Neural progenitor cell (in vitro differentiated cells): ENCODE data around the gene TMEM238. TPM values are rescaled to one million over a fixed set of nuclear protein-coding genes. Genes with fewer than 3 reads are reported as not detected.

Source experiments
- DNase-seq: peaks from one replicate; pipeline ENCODE4 v3.0.0-alpha.2; 2016; ENCODE audit warnings: low spot score
- H2AFZ ChIP-seq: fragments of 200-600 bp; sonication (generic); replicated peaks from 2 replicates; pipeline ENCODE4 v1.6.1; 2016; ENCODE audit warnings: antibody characterized with exemption
- H3F3A ChIP-seq: fragments of 200-600 bp; sonication (generic); 2 replicates; pipeline ENCODE4 v1.6.1; 2016; ENCODE audit warnings: antibody characterized with exemption, low read depth
- H3K27ac ChIP-seq: fragments of 200-600 bp; sonication (generic); 2 replicates; pipeline ENCODE4 v1.5.1; 2016; ENCODE audit warnings: mild to moderate bottlenecking
- H3K27me3 ChIP-seq: fragments of 200-600 bp; sonication (generic); 2 replicates; pipeline ENCODE4 v1.6.1; 2016; ENCODE audit warnings: mild to moderate bottlenecking, moderate library complexity
- H3K36me3 ChIP-seq: fragments of 200-600 bp; sonication (generic); 2 replicates; pipeline ENCODE4 v1.5.1; 2016
- H3K4me1 ChIP-seq: fragments of 200-600 bp; sonication (generic); 2 replicates; pipeline ENCODE4 v1.6.1; 2016; ENCODE audit warnings: mixed run types
- H3K4me2 ChIP-seq: fragments of 200-600 bp; sonication (generic); 2 replicates; pipeline ENCODE4 v1.6.1; 2016
- H3K4me3 ChIP-seq: fragments of 200-600 bp; sonication (generic); 2 replicates; pipeline ENCODE4 v1.5.1; 2016
- H3K79me2 ChIP-seq: fragments of 200-600 bp; sonication (generic); 2 replicates; pipeline ENCODE4 v1.6.1; 2016; ENCODE audit warnings: low read depth
- H3K9ac ChIP-seq: fragments of 200-600 bp; sonication (generic); 2 replicates; pipeline ENCODE4 v1.6.1; 2016
- H3K9me3 ChIP-seq: fragments of 200-600 bp; sonication (generic); 2 replicates; pipeline ENCODE4 v1.5.1; 2016; ENCODE audit warnings: low read depth
- H4K20me1 ChIP-seq: fragments of 200-600 bp; sonication (generic); 2 replicates; pipeline ENCODE4 v1.6.1; 2016; ENCODE audit warnings: low read depth
- H3K27ac Mint-ChIP-seq: 3 replicates; pipeline ENCODE4 v1.8.0; 2021; ENCODE audit warnings: mixed read lengths
- H3K27me3 Mint-ChIP-seq: 2 replicates; pipeline ENCODE4 v1.8.0; 2022; ENCODE audit warnings: low read depth, mild to moderate bottlenecking, inconsistent platforms, moderate library complexity, mixed read lengths; ENCODE audit not compliant: insufficient read depth
- H3K36me3 Mint-ChIP-seq: 3 replicates; pipeline ENCODE4 v1.8.0; 2021; ENCODE audit warnings: mixed read lengths
- H3K4me1 Mint-ChIP-seq: 3 replicates; pipeline ENCODE4 v1.8.0; 2021; ENCODE audit warnings: mixed read lengths
- H3K4me3 Mint-ChIP-seq: 3 replicates; pipeline ENCODE4 v1.8.0; 2021; ENCODE audit warnings: mild to moderate bottlenecking, moderate library complexity, mixed read lengths
- H3K9me3 Mint-ChIP-seq: 3 replicates; pipeline ENCODE4 v1.8.0; 2020; ENCODE audit warnings: mixed read lengths
- EZH2 ChIP-seq: fragments of 200-600 bp; sonication (generic); IDR thresholded peaks from 2 replicates; pipeline ENCODE4 v1.6.1; 2017; ENCODE audit warnings: antibody characterized with exemption, mild to moderate bottlenecking, moderate library complexity
- EZH2phosphoT487 ChIP-seq: fragments of 200-600 bp; sonication (generic); IDR thresholded peaks from 2 replicates; pipeline ENCODE4 v1.6.1; 2017; ENCODE audit warnings: antibody characterized with exemption
- total RNA-seq: library from RNA; depleted of rRNA; stranded (reverse); fragments of >200 nt; gene quantifications from 2 replicates; pipeline ENCODE4 v1.2.3, GENCODE V29; 2015; ENCODE audit warnings: low replicate concordance
- TF ChIP-seq, protein P1 (sequence below): fragments of 200-600 bp; sonication (generic); IDR thresholded peaks from 2 replicates; pipeline ENCODE4 v1.5.1; 2017; ENCODE audit warnings: antibody characterized with exemption, mild to moderate bottlenecking

TMEM238 gene
- total RNA-seq, 1 donor from 2014 or later, result not detected

DNA sequence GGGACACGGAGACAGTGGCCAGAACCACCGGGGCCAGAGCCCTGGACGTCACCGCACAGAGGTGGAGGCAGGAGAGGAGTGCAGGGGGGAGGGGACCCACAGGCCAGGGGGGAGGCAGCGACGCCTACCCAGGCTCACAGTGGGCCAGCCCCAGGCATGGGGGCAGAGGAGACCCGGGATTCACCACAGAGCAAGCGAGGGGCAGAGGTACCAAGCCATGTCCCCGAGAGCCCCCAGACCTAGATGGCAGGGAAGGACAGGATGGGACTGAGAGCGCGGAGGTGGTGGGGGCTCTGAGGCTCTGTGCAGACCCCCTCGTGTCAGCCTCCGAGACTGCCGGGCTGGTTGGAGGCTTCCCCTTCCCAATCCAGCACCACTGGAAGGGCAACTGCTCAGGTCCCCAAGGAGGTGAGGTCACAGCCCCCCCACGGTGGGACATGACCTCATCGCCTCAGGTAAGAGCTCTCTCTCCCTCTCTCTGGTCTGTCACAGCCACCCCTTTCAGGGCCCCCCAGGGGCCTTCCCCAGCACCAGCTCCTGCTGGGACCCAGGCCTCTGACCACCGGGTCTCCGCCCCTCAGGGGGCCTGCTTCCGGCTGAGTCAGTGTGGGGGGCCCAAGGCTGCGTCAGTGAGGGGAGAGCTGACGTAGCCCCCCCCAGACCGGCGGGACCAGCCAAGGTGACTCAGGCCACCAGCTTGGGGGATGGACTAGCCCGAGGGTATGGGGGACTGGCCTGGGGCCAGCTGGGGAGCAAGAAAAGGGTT, 11.6 kb downstream of the TMEM238 start:
- Histone ChIP-seq H3K79me2 (no peaks in the 10 kb centered on the region), H2AFZ (no peak overlapping the region), H4K20me1 (no peaks in the 10 kb centered on the region), H3F3A (peaks cover 34% of the 10 kb centered on the region), H3K27me3 (peaks cover 88% of the 10 kb centered on the region), H3K4me2 (no peak overlapping the region), H3K4me3 (no peak overlapping the region), H3K9ac (no peak overlapping the region), H3K27ac (no peak overlapping the region), H3K4me1 (peaks cover 28% of the 10 kb centered on the region), H3K36me3 (no peaks in the 10 kb centered on the region), H3K9me3 (no peaks in the 10 kb centered on the region)
- Mint-ChIP-seq H3K27ac (peak overlapping the region; percentile 69), H3K27me3 (peaks cover 36% of the 10 kb centered on the region), H3K9me3 (peaks cover 2% of the 10 kb centered on the region), H3K4me1 (peaks cover 27% of the 10 kb centered on the region), H3K36me3 (no peaks in the 10 kb centered on the region), H3K4me3 (peak overlapping the region; percentile 49)
- no peak for DNase-seq
- TF ChIP-seq EZH2, result no peak
- no peak for TF ChIP-seq EZH2phosphoT487
- TF ChIP-seq, protein P1, sequence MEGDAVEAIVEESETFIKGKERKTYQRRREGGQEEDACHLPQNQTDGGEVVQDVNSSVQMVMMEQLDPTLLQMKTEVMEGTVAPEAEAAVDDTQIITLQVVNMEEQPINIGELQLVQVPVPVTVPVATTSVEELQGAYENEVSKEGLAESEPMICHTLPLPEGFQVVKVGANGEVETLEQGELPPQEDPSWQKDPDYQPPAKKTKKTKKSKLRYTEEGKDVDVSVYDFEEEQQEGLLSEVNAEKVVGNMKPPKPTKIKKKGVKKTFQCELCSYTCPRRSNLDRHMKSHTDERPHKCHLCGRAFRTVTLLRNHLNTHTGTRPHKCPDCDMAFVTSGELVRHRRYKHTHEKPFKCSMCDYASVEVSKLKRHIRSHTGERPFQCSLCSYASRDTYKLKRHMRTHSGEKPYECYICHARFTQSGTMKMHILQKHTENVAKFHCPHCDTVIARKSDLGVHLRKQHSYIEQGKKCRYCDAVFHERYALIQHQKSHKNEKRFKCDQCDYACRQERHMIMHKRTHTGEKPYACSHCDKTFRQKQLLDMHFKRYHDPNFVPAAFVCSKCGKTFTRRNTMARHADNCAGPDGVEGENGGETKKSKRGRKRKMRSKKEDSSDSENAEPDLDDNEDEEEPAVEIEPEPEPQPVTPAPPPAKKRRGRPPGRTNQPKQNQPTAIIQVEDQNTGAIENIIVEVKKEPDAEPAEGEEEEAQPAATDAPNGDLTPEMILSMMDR, result no peak

DNA sequence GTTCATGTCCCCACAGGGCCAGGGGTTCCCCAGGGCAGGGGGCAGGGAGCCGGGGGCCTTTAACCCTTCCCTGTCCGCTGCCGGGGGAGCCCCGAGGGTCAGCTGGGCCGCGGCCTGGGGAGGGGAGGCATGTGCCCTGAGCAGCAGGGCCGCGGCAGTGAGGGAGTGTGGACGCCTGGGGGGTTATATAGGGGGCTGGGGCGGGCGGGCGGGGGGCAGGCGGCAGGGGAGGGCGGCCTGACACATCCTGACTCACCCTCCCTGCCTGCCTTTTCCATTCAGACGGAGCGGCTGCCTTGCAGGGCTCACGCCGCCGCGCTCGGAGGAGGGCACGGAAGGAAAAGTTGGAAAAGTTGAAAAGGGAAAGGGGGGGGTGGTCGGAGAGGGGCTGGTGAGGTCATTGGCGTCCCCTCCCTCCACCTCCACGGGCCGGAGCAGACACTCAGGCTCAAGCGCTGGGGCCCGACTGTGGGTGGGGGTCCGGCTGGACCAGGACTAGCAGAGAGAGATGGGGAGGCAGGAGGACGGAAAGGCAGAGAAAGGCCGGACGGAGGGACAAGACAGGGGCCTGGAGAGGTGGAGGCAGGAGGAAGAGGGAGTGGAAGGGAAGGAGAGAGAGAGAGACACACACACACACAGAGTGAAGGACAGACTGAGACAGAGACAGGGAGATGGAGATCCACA, 13.6 kb downstream of the TMEM238 start, which contains the start of gene IL11:
TSS of gene IL11 (minus strand) at position 159 of the 684 bp plus-strand sequence. CDS start at position 6, 153 bp downstream.
- Mint-ChIP-seq H3K4me1 (peaks cover 21% of the 10 kb centered on the region), H3K4me3 (peak within 1 kb of the TSS; percentile 85), H3K36me3 (no peaks in the 10 kb centered on the region), H3K9me3 (peaks cover 2% of the 10 kb centered on the region), H3K27me3 (peaks cover 38% of the 10 kb centered on the region), H3K27ac (no peak within 1 kb of the TSS)
- Histone ChIP-seq H3K4me2 (peak within 1 kb of the TSS; percentile 95), H2AFZ (peak within 1 kb of the TSS; percentile 89), H3K79me2 (no peaks in the 10 kb centered on the region), H3K9ac (no peak within 1 kb of the TSS), H3K4me1 (peaks cover 14% of the 10 kb centered on the region), H3K4me3 (peak within 1 kb of the TSS; percentile 55), H3K36me3 (no peaks in the 10 kb centered on the region), H3K9me3 (no peaks in the 10 kb centered on the region), H3K27ac (no peak within 1 kb of the TSS), H3F3A (peaks cover 19% of the 10 kb centered on the region), H4K20me1 (no peaks in the 10 kb centered on the region), H3K27me3 (peaks cover 80% of the 10 kb centered on the region)
- TF ChIP-seq, protein P1, result no peak
- TF ChIP-seq EZH2phosphoT487 (peak; percentile 60), EZH2 (peak; percentile 47)
- DNase-seq, result peak; percentile 44

DNA sequence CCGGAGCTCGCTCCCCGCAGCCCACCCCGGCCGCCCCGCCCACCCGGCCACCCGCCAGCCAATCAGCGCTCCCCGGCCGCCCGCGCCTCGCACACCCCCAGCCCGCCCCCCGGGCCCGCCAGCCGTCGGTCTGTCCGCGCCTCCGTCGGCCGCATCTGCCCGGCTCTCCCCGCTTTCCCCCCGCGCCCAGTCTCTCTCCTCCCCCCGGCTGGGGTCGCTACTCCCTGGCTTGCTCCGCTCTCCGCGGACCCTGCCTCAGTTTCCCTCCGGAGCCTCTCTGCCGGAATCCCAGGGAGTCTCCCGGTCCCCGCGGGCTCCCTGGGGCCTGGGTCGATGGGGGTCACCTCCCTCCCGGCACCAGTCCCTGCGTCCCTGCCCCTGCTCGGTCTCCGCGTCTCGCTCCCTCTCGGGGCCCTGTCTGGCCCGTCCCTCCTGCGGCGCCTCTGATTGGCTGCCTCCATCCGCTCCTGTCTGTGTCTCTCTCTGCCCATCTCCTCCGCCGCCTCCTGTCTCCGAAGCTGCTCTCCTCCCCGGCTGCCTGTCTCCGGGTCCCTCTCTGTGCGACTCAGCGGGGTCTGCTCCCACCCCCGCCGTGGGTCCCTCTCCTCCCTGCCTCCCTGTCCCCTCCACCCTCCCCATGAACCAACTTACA, 14.3 kb downstream of the TMEM238 start:
- Histone ChIP-seq H3K4me1 (peaks cover 14% of the 10 kb centered on the region), H3K9ac (no peak overlapping the region), H3K27ac (no peak overlapping the region), H3K4me2 (peak overlapping the region; percentile 95), H3K36me3 (no peaks in the 10 kb centered on the region), H3K4me3 (peak overlapping the region; percentile 55), H3F3A (peaks cover 16% of the 10 kb centered on the region), H2AFZ (peak overlapping the region; percentile 89), H3K9me3 (no peaks in the 10 kb centered on the region), H3K79me2 (no peaks in the 10 kb centered on the region), H4K20me1 (no peaks in the 10 kb centered on the region), H3K27me3 (peaks cover 78% of the 10 kb centered on the region)
- H3K4me3 Mint-ChIP-seq, result peak overlapping the region; percentile 85
- H3K36me3 Mint-ChIP-seq, result no peaks in the 10 kb centered on the region
- peak; percentile 87 for DNase-seq
- TF ChIP-seq, protein P1, result no peak
- TF ChIP-seq EZH2, result no peak
- TF ChIP-seq EZH2phosphoT487, result no peak
- peaks cover 2% of the 10 kb centered on the region for H3K9me3 Mint-ChIP-seq
- H3K27me3 Mint-ChIP-seq, result peaks cover 38% of the 10 kb centered on the region
- peaks cover 18% of the 10 kb centered on the region for H3K4me1 Mint-ChIP-seq
- H3K27ac Mint-ChIP-seq, result no peak overlapping the region
